Astrocyte (in vitro differentiated cells and primary cell): ENCODE results near the gene FTO. TPM values are rescaled to one million over a fixed set of nuclear protein-coding genes. Genes with fewer than 3 reads are reported as not detected.

ENCODE experiments used
- DNase-seq: peaks from one replicate; pipeline ENCODE4 v3.0.0-alpha.2; 2010; ENCODE audit warnings: low read depth
- FAIRE-seq: peaks from 2 replicates; lab custom pipeline; 2011; peaks lifted over from hg19 to GRCh38; lab: Jason Lieb, UNC
- H2AFZ ChIP-seq: 2 replicates; pipeline ENCODE4 v1.6.0; 2012; ENCODE audit warnings: low read depth, low read length, inconsistent platforms
- H3K27ac ChIP-seq: 2 replicates; pipeline ENCODE4 v1.5.1; 2011; ENCODE audit warnings: low read depth, low read length, inconsistent platforms
- H3K27me3 ChIP-seq: 2 replicates; pipeline ENCODE4 v1.6.0; 2011; ENCODE audit warnings: low read length, inconsistent platforms; ENCODE audit not compliant: insufficient read depth
- H3K36me3 ChIP-seq: 2 replicates; pipeline ENCODE4 v1.5.1; 2011; ENCODE audit warnings: low read length, inconsistent platforms; ENCODE audit not compliant: insufficient read depth
- H3K4me1 ChIP-seq: 2 replicates; pipeline ENCODE4 v1.5.1; 2011; ENCODE audit warnings: low read length, inconsistent platforms; ENCODE audit not compliant: insufficient read depth
- H3K4me2 ChIP-seq: 2 replicates; pipeline ENCODE4 v1.6.0; 2012; ENCODE audit warnings: low read length, inconsistent platforms
- H3K4me3 ChIP-seq: 2 replicates; pipeline ENCODE4 v1.5.1; 2011; ENCODE audit warnings: low read depth, mild to moderate bottlenecking, low read length, inconsistent platforms; ENCODE audit not compliant: insufficient read depth
- H3K79me2 ChIP-seq: 2 replicates; pipeline ENCODE4 v1.6.0; 2012; ENCODE audit warnings: mild to moderate bottlenecking, low read length, inconsistent platforms; ENCODE audit not compliant: insufficient read depth
- H3K9ac ChIP-seq: 2 replicates; pipeline ENCODE4 v1.6.0; 2012; ENCODE audit warnings: mild to moderate bottlenecking, low read length, inconsistent platforms
- H3K9me3 ChIP-seq: 2 replicates; pipeline ENCODE4 v1.5.1; 2012; ENCODE audit warnings: low read depth, mild to moderate bottlenecking, low read length, inconsistent platforms; ENCODE audit not compliant: insufficient read depth
- H4K20me1 ChIP-seq: 2 replicates; pipeline ENCODE4 v1.6.0; 2012; ENCODE audit warnings: low read length, inconsistent platforms; ENCODE audit not compliant: insufficient read depth
- H3K27ac Mint-ChIP-seq: one replicate; pipeline ENCODE4 v1.8.0; 2021; ENCODE audit warnings: mild to moderate bottlenecking, mixed read lengths; ENCODE audit not compliant: unreplicated experiment
- H3K27me3 Mint-ChIP-seq: one replicate; pipeline ENCODE4 v1.8.0; 2021; ENCODE audit warnings: low read depth, mixed read lengths; ENCODE audit not compliant: unreplicated experiment
- H3K36me3 Mint-ChIP-seq: one replicate; pipeline ENCODE4 v1.8.0; 2021; ENCODE audit warnings: low read depth, mixed read lengths; ENCODE audit not compliant: unreplicated experiment
- H3K4me1 Mint-ChIP-seq: one replicate; pipeline ENCODE4 v1.8.0; 2021; ENCODE audit warnings: low read depth, mixed read lengths; ENCODE audit not compliant: unreplicated experiment
- H3K4me3 Mint-ChIP-seq: one replicate; pipeline ENCODE4 v1.8.0; 2021; ENCODE audit warnings: mild to moderate bottlenecking, moderate library complexity, mixed read lengths; ENCODE audit not compliant: unreplicated experiment
- H3K9me3 Mint-ChIP-seq: one replicate; pipeline ENCODE4 v1.8.0; 2021; ENCODE audit warnings: mild to moderate bottlenecking, mixed read lengths; ENCODE audit not compliant: unreplicated experiment
- EZH2 ChIP-seq: IDR thresholded peaks from 2 replicates; pipeline ENCODE4 v1.6.1; 2012; ENCODE audit warnings: mild to moderate bottlenecking, low read length, inconsistent platforms; ENCODE audit not compliant: insufficient read depth
- total RNA-seq: library from RNA; stranded (reverse); gene quantifications from 2 replicates; pipeline ENCODE4 v1.2.1, GENCODE V29; 2021
- TF ChIP-seq, protein P1 (sequence below): IDR thresholded peaks from 2 replicates; pipeline ENCODE4 v1.5.1; 2011; ENCODE audit warnings: low read depth, mild to moderate bottlenecking, inconsistent platforms, low read length, moderate library complexity; ENCODE audit not compliant: insufficient read depth

FTO gene
- total RNA-seq, 1 donor from 2014 or later = 73.1 TPM

DNA sequence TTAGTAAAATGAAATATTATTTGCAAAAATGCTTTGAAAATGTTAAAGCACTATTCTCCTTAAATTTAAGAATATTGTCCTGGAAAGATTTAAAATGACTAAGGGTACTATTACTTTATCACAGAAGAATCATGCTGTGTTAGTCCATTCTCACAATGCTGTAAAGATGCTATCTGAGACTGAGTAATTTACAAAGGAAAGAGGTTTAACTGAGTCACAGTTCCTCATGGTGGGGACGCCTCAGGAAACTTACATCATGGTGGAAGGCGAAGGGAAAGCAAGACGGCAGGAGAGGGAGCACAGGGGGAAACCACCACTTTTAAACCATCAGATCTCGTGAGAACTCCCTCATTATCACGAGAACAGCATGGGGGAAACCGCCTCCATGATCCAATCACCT, 337.0 kb downstream of the FTO start:
- no peak for DNase-seq
- no peak overlapping the region for H3K4me2 ChIP-seq
- no peaks in the 10 kb centered on the region for H4K20me1 ChIP-seq
- FAIRE-seq = no peak
- H3K27ac ChIP-seq = no peak overlapping the region
- no peaks in the 10 kb centered on the region for H3K36me3 ChIP-seq
- Mint-ChIP-seq H3K27me3 (no peaks in the 10 kb centered on the region), H3K4me1 (no peaks in the 10 kb centered on the region), H3K4me3 (no peak overlapping the region), H3K9me3 (no peaks in the 10 kb centered on the region), H3K27ac (no peak overlapping the region), H3K36me3 (peaks cover 23% of the 10 kb centered on the region)
- no peak for TF ChIP-seq EZH2
- TF ChIP-seq, protein P1, sequence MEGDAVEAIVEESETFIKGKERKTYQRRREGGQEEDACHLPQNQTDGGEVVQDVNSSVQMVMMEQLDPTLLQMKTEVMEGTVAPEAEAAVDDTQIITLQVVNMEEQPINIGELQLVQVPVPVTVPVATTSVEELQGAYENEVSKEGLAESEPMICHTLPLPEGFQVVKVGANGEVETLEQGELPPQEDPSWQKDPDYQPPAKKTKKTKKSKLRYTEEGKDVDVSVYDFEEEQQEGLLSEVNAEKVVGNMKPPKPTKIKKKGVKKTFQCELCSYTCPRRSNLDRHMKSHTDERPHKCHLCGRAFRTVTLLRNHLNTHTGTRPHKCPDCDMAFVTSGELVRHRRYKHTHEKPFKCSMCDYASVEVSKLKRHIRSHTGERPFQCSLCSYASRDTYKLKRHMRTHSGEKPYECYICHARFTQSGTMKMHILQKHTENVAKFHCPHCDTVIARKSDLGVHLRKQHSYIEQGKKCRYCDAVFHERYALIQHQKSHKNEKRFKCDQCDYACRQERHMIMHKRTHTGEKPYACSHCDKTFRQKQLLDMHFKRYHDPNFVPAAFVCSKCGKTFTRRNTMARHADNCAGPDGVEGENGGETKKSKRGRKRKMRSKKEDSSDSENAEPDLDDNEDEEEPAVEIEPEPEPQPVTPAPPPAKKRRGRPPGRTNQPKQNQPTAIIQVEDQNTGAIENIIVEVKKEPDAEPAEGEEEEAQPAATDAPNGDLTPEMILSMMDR = no peak
- no peak overlapping the region for H3K4me3 ChIP-seq
- H3K27me3 ChIP-seq = no peaks in the 10 kb centered on the region
- no peak overlapping the region for H3K9ac ChIP-seq
- H2AFZ ChIP-seq = no peak overlapping the region
- H3K79me2 ChIP-seq = no peaks in the 10 kb centered on the region
- H3K4me1 ChIP-seq = no peaks in the 10 kb centered on the region
- H3K9me3 ChIP-seq = no peaks in the 10 kb centered on the region

DNA sequence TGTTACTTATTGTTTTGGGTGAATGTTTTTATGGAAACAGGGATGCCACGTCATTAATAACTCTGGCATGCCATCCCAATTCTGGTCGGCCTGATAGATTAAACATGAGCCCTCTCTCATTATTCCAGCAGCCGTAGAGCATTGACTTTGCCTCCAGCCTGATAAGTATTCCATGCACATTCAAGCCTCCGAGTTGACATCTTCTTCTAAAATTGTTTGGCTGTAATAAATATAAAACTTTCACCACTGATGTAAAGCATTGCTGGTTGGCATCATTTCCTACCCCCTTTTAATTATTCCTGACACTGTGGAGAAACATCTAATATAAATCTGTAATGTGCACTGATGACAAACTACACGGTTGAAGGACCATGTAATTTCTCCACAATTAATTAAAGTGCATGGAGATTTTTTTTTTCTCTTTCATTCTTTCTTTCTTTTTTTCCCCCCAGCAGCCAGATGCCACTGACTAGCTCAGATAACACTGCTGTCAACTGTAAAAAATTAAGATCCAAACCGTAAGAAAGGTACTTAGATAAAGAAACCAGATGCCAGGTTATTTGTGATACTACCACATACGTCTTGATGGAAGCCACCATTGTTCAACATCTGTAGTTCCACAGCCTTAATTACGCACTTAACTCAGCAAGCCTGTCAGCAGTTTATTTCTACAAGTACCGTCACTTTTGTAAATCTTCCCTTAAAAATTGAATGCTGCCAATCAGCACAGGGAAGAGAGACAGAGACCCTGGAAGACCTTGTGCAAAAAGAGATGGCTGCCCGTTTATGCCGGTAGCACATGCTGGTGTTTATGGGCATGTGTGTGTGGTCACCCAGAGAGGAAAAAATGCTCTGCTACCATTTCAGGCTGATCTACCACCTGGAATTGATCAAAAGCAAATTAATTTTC, 344.9 kb downstream of the FTO start:
- H3K4me2 ChIP-seq = no peak overlapping the region
- H3K4me1 ChIP-seq = no peaks in the 10 kb centered on the region
- peaks cover 3% of the 10 kb centered on the region for H4K20me1 ChIP-seq
- no peaks in the 10 kb centered on the region for H3K36me3 ChIP-seq
- no peaks in the 10 kb centered on the region for H3K27me3 Mint-ChIP-seq
- H3K27me3 ChIP-seq = no peaks in the 10 kb centered on the region
- no peak for DNase-seq
- H3K9me3 ChIP-seq = no peaks in the 10 kb centered on the region
- no peaks in the 10 kb centered on the region for H3K79me2 ChIP-seq
- H3K36me3 Mint-ChIP-seq = peaks cover 6% of the 10 kb centered on the region
- no peak for TF ChIP-seq EZH2
- TF ChIP-seq, protein P1 = no peak
- H3K4me3 Mint-ChIP-seq = no peak overlapping the region
- no peak overlapping the region for H3K9ac ChIP-seq
- no peaks in the 10 kb centered on the region for H3K9me3 Mint-ChIP-seq
- H3K27ac Mint-ChIP-seq = no peak overlapping the region
- no peaks in the 10 kb centered on the region for H3K4me1 Mint-ChIP-seq
- FAIRE-seq = no peak
- H3K27ac ChIP-seq = no peak overlapping the region
- H3K4me3 ChIP-seq = no peak overlapping the region
- H2AFZ ChIP-seq = no peak overlapping the region
